NCI-H187 treated with DMSO at 0.1 percent for 48 hours (cell line): Measurements from ENCODE around the gene PMVK.

Experiments
- DNase-seq: peaks from one replicate; lab custom pipeline; 2025; lab: John Stamatoyannopoulos, UW

The PMVK gene

DNA sequence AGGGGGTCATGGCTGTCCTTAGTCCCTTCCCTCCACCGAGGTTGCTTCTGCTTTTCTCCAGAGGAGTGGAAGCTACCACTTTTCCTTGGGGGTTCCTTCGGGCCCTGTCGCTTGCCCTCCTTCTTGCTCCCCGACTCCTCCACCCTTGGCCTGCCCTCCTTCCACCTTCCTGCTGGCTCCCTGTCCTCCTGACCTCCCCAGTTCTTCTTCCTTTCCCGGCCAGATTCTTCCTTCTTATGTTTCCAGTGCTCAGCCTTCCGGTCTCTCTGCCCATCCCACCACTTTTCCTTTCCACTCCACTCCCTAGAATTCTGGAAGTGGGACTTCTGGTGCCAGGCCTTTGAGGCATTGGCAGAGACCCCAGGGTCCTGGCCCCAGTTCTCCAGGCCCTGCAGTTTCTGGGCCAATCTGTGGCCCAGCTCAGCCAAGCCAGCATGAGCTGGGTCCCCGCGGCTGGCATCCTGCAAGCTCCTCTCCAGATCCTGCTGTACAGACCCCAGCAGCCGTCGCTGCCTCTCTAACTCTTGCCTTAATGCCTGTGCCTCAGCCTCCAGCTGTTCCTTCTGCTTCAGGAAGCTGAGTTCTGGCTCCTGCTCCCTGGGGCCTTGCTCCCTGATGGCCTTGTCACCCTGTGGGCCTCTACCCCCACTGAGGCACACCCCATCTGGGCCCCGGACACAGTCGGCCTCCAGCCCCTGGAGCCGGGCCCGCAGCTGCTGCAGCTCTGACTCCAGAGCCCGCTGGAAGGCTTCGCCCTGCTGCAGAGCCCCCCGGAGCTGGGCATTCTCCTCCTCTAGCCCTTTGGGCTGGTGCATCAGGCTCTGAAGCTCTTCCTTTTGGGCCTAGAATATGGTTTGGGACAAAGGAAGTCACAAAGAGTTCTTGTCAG is 9.7 kb upstream of the PMVK start:
- no peak for DNase-seq

DNA sequence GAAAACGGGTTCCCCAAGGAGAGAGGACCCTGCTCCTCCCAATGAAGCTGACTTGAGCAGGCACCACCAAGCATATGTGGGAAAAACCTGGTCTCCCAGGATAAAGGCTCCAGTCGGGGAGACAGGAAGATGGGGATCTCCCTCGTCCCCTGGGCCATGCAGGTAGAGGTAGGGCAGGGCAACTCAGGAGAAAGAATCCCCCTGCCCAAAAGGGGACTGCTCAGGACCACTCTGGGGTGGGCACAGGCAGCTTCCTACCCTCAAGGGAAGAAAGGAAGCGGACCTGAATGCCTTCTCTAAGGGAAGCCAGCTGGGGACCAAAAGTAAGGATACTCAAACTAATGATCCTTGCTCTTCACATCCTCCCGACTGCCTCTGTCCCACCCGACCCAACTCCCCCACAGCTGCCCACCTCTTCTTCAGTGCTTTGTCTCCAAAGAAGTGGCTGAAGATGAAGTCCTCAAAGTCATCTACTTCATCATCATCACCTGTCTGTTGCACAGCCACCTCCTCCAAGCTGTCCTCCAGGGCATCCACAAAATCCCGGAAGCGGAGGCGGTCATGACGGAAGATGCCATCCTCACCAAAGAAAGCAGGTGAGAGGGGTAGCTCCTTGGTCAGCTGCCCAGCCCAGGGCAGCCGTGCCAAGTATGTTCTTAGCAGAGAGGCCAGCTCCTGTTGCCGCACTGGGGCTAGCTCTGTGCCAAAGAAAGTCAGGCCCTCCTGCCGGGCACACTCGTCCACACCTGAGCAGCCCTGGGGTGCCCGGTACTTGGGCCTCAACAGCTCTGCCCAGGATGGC is 8.8 kb upstream of the PMVK start:
- DNase-seq, result no peak

DNA sequence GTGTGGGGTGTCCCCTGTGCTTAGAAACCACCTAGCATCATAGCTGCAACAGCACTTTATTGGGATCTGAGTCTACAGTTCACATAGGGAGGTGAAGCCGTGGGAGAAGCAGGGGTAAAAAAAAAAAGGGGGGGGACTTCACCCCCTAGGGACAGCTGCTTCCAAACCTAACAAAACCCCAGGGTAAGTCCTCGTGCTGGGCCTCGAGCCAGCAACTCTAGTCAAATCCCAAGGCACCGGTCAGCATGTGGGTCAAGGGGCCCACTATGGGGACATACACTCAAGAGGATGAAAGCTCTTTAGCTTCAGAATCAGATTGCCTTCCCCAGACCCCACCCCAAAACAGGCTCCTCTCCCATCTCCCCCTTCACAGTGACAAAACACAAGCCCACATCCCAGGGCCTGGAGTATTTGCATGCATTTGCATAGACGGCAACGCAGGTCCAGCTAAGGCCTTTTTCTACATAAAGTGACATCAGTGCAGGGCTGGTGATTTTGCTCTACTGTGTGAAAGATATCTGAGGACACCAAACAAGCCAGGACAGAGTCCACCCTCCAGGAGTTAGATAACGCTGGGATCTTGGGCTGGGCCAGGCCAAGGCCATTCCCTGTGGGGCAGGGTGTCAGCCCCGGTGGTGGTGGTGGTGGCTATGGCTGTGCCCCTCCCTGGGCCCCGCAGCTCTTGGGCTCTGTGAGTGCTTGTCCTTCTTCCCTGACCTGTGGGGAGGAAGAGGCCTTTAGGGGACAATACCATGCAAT is 8.1 kb upstream of the PMVK start:
- no peak for DNase-seq

DNA sequence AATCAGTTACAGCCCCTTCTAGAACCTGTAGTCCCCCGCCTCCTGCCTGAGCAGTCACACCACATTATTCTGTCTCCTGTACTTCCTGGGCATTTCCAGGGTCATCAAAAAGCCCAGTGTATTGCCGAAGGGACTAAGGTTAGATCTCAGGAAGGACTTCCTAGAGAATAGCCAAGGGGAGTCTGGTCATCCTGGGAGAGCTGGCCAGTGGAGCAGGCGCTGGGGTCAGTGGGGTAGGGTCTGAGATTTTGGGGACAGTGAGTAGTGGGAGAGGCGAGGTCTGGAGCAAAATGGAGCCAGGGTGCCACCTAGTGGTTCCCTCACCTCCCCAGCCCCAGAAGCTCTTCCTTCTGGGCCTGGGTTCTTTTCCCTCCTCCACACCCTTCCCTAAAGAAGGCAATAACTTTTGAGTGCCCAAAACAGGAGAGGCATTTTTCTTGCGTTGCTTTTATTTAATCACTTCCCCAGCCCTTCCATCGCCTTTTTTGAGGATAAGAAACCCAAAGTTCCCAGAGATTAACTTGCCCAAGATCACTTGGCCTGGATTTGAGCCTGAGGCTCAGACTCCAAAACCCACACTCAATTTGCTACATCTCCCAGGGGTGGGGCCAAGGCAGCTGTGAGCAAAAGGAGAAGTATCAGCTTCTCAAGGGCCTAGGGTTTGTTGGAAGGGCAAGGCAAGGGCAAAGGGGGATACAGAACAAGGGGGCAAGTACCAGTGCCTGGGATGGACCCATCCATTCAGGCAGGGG is 7.3 kb upstream of the PMVK start:
- DNase-seq, result no peak

GRCh38 chr1:154941333-154942013 is 5.0 kb upstream of the PMVK start:
- DNase-seq, result no peak

DNA sequence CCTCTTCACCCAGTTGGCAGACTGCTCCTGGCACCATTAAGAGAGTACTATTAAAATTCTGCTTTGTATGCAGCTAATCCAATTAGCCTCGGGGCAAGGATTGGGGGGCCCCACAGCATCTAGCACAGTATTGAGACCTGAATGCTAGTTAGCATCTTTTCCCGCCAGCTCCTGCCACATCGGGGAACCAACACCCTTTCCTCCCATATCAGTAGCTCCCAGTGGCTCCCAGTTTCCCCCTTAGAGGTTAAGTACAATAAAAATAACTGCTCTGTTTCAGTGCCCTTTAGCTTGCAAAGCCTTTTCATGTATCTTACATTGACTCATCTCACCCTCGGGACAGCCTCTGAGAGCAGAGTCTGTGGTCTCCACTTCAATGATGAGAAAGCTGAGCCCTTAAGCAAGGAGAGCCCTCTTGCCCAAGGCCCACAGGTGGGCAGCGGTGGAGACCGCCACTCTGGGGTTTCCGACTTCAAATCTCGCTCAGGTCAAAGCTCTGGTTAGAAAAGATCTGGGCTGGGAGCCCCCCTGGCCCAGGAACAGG is 4.2 kb upstream of the PMVK start:
- no peak for DNase-seq

DNA sequence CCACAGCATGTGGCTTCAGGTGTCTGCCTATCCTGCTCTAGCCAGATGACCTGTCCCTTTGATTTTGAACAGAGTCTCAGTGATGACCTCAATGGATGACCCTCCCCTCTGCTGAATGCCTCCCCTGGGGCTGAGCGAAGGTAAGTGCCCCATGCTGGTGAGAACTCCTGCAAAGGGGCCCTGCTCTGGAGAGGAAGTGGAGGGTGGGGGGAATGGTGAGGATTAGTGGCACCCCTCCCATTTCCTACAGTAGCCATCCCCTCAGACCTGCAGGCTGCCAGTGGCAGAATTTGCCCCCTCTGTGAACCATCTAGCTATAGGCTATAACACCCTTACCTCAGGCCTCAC is 3.7 kb upstream of the PMVK start:
- no peak for DNase-seq

GRCh38 chr1:154938604-154939399 is 2.3 kb upstream of the PMVK start:
- DNase-seq, result no peak

DNA sequence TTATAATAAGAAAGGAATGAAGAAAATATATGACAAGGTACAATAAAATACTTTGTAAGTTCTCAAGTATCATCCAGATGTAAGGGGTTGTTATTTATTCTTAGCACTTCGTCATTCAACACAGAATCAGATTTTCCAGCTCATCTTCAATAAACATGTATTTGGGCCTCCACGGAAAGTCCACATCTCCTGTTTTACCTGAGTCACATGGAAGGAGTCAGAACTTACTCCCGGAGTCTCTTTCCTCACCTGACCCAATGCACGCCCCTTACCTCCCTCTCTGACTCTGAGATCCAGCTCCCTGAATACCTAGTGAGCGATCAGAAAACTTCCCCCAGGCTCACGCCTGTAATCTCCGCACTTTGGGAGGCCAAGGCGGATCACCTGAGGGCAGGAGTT is 1.5 kb upstream of the PMVK start:
- no peak for DNase-seq

- peak; percentile 86 for DNase-seq
Measured at GRCh38 chr1:154937085-154937987, 817 bp upstream of the PMVK start.

DNA sequence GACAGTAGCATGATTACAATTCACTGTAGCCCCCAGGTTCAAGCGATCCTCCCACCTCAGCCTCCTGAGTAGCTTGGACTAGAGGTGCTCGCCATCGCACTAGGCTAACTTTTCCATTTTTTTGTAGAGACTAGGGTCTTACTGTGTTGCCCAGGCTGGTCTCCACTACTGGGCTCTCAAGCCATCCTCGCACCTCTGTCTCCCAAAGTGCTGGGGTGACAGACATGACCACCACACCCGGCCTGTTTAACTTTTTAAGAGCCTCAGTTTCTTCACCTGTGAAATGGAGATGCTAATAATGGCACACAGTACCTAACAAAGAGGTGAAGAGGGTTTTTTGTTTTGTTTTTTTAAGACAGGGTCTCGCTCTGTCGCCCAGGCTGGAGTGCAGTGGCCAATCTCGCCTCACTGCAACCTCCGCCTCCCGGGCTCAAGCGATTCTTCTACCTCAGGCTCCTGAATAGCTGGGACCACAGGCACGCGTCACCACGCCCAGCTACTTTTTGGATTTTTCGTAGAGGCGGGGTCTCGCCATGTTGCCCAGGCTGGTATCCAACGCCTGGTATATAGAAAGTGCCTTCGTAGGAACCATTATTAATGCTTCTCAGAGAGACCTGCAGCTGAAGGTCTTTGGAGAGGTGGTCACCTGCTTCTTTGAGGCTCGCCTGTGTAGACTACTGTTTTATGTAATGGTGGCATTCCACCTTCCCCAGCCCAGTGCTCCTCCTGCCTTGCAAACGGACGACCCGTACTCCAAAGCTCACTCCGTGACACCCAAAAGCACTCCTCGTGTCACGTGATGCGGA is 567 bp downstream of the PMVK start:
- no peak for DNase-seq

DNA sequence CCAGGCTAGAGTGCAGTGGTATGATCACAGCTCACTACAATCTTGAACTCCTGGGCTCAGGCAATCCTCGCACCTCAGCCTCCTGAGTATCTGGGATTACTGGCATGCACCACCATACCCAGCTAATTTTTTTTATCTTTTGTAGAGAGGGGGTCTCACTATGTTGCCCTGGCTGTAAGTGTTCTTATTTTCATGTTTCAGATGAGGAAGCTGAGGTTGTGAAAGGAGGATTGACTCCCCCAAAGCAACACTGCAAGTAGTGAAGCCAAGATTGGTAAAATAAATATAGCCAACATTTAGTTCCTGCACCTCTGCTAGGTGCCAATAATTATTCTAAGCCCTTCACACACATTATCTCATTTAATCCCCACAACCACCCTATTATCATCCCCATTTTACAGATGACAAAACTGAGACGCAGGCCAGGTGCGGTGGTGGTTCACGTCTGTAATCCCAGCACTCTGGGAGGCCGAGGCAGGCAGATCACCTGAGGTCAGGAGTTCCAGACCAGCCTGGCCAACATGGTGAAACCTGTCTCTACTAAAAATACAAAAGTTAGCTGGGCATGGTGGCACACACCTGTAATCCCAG is 2.1 kb downstream of the PMVK start:
- DNase-seq, result no peak

GRCh38 chr1:154931940-154932487 is 4.5 kb downstream of the PMVK start:
- no peak for DNase-seq

DNA sequence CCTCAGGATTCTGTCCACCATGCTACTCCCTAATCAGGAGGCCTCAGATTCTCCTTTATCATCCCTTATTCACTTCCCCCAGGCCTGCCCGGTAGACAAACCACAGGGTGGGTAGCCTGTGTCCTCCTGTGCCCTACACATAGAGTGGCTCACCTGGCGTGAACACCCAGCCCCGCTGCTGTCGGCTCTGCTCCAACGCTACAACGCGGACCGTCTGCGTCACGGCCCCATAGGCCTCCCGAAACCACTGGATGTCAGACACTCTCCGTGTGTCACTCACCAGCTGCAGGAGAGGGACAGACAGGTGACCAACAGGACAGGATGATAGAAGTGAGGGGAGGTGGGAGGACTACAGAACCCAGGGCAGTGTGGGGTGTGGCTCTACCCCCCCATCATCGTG is 10.3 kb downstream of the PMVK start:
- no peak for DNase-seq

GRCh38 chr1:154925335-154926170 is 11.0 kb downstream of the PMVK start:
- no peak for DNase-seq

DNA sequence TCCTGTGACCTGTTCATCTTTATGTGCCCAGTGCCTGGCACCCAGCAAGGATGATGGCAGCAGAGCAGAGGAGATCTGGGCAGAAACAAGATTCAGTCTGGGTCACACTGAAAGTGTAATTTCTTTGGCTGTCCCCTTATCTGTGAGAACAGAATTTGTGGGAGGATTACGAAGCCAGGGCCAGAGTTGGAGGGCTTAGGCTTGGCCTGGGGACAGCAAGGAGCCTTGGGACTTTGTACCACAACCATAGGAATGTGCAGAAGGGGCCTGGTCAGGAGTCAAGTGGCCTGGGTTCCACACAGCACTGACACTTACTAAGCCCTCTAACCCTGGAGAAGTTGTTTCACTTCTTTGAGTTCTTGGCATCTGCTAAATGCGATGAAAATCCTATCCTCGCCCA is 12.8 kb downstream of the PMVK start:
- no peak for DNase-seq

GRCh38 chr1:154913273-154913672 is 23.2 kb downstream of the PMVK start:
- DNase-seq, result no peak
